ENCODE data around the gene ANKS3. TPM values are rescaled to one million over a fixed set of nuclear protein-coding genes. Genes with fewer than 3 reads are reported as not detected.

Gene ANKS3
- total and polyA plus RNA-seq, 2 donors (not counting 3 experiments of a cell fraction or from before 2014, with no cell fraction given) = 13.9 to 24.0 TPM

DNA sequence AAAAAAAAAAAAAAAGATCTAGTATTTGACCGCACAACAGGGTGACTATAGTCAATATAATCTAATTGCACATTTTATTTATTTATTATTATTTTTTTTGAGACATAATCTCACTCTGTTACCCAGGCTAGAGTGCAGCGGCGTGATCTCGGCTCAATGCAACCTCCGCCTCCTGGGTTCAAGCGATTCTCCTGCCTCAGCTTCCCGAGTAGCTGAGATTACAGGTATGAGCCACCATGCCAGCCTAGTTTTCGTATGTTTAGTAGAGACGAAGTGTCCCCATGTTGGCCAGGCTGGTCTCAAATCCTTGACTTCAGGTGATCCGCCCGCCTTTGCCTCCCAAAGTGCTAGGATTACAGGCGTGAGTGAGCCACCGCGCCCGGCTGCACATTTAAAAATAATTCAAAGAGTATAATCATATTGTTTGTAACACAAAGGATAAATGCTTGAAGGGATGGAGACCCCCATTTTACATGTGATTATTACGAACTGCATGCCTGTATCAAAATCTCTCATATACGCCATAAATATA is 794 bp downstream of the ANKS3 start:
- peak overlapping the region; percentile 78 for H3K9ac ChIP-seq (replicated peaks; ENCODE audit: extremely low read depth, insufficient read depth, low read length)
- no peaks in the 10 kb centered on the region for H4K20me1 ChIP-seq (replicated peaks; ENCODE audit: control insufficient read depth, extremely low read depth, insufficient read depth, low read length)
- H3K79me2 ChIP-seq (ENCODE audit: control insufficient read depth, insufficient read depth, low read length) = peaks cover 9% of the 10 kb centered on the region
- ChIA-PET CTCF (interaction anchor here (1.1 to 1.4 kb wide), 2 partner anchors 30 to 109 kb away, joined by 3 read pairs; partner anchors contain the start of gene MGRN1), POLR2A (no interaction called here)
- H3K4me3 ChIP-seq (replicated peaks in 1 of 3; ENCODE audit: insufficient read depth in 1 of 3, low read depth in 1 of 3, low read length in 3 of 3) = peak overlapping the region; percentile 62 to 100 (median 76)
- H3K4me1 ChIP-seq (ENCODE audit: control insufficient read depth, extremely low read depth, insufficient read depth, low read length) = peaks cover 5% of the 10 kb centered on the region
- DNase-seq (ENCODE audit: low read depth, low spot score) = no peak
- H2AFZ ChIP-seq (ENCODE audit: low read depth, low read length) = peak overlapping the region; percentile 99
- H3K36me3 ChIP-seq (ENCODE audit: control insufficient read depth in 2 of 2, extremely low read depth in 1 of 2, insufficient read depth in 2 of 2, low read length in 2 of 2) = peaks cover 0 to 6% of the 10 kb centered on the region in 2 experiments
- TF ChIP-seq POLR2A (IDR thresholded peaks at IDR 0.05; ENCODE audit: low read depth, low read length) (no peak), JUN (IDR thresholded peaks at IDR 0.05; ENCODE audit: borderline replicate concordance, insufficient read depth, insufficient read length, low read depth) (no peak), POLR2AphosphoS5 (IDR thresholded peaks at IDR 0.05; ENCODE audit: insufficient read depth, low read depth, low read length) (no peak), EZH2 (IDR thresholded peaks at IDR 0.05; ENCODE audit: borderline replicate concordance, low read depth, low read length, severe bottlenecking) (no peak), FOS (IDR thresholded peaks at IDR 0.05; ENCODE audit: borderline replicate concordance, insufficient read depth, low read length) (no peak), MYC (IDR thresholded peaks at IDR 0.05; ENCODE audit: low read depth, low read length) (no peak), GATA2 (IDR thresholded peaks at IDR 0.05; ENCODE audit: insufficient read depth, insufficient read length, low read depth, low read length) (no peak)
- TF ChIP-seq, protein P1, sequence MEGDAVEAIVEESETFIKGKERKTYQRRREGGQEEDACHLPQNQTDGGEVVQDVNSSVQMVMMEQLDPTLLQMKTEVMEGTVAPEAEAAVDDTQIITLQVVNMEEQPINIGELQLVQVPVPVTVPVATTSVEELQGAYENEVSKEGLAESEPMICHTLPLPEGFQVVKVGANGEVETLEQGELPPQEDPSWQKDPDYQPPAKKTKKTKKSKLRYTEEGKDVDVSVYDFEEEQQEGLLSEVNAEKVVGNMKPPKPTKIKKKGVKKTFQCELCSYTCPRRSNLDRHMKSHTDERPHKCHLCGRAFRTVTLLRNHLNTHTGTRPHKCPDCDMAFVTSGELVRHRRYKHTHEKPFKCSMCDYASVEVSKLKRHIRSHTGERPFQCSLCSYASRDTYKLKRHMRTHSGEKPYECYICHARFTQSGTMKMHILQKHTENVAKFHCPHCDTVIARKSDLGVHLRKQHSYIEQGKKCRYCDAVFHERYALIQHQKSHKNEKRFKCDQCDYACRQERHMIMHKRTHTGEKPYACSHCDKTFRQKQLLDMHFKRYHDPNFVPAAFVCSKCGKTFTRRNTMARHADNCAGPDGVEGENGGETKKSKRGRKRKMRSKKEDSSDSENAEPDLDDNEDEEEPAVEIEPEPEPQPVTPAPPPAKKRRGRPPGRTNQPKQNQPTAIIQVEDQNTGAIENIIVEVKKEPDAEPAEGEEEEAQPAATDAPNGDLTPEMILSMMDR (IDR thresholded peaks at IDR 0.05; ENCODE audit: extremely low read depth in 1 of 2, insufficient read depth in 1 of 2, low read depth in 1 of 2, low read length in 2 of 2) = no peak
- TF ChIP-seq, protein P2, sequence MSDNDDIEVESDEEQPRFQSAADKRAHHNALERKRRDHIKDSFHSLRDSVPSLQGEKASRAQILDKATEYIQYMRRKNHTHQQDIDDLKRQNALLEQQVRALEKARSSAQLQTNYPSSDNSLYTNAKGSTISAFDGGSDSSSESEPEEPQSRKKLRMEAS (IDR thresholded peaks at IDR 0.05; ENCODE audit: insufficient read depth, insufficient read length) = no peak
- dilution Hi-C loops (cut with MboI; ENCODE audit: extremely low pct_ligation_motif_present, low sequenced_read_pairs) = no loop called here
- BruUV-seq (replicated peaks) = no TSS peak
- H3K9me1 ChIP-seq (replicated peaks; ENCODE audit: control insufficient read depth, extremely low read depth, insufficient read depth, low read length) = no peaks in the 10 kb centered on the region
- no peaks in the 10 kb centered on the region for H3K9me3 ChIP-seq (replicated peaks; ENCODE audit: control insufficient read depth, insufficient read depth, low read length)
- peak overlapping the region; percentile 86 for H3K4me2 ChIP-seq (ENCODE audit: insufficient read depth, low read length)
- FAIRE-seq = no peak
- intact Hi-C loops (cut with micrococcal nuclease) = no loop called here
- H3K27ac ChIP-seq (ENCODE audit: insufficient read depth, low read depth, low read length) = no peak overlapping the region
- no peaks in the 10 kb centered on the region for H3K27me3 ChIP-seq (ENCODE audit: control insufficient read depth in 2 of 2, insufficient read depth in 2 of 2, low read length in 2 of 2)
